IPS DF 6.9 (cell line): ENCODE data around the gene RNF121.

ENCODE experiments used
- DNase-seq: peaks from one replicate; pipeline ENCODE4 v3.0.0-alpha.2; 2013; ENCODE audit warnings: low read depth, low spot score
- H3K27ac ChIP-seq: one replicate; pipeline ENCODE4 v1.5.1; 2013; ENCODE audit warnings: low read length, control low read depth
- H3K27me3 ChIP-seq: 2 replicates; pipeline ENCODE4 v1.6.1; 2013; ENCODE audit warnings: mild to moderate bottlenecking, low read length; ENCODE audit not compliant: control insufficient read depth, insufficient read depth
- H3K36me3 ChIP-seq: 2 replicates; pipeline ENCODE4 v1.6.1; 2013; ENCODE audit warnings: low read length; ENCODE audit not compliant: control insufficient read depth, insufficient read depth
- H3K4me1 ChIP-seq: 2 replicates; pipeline ENCODE4 v1.6.1; 2013; ENCODE audit warnings: low read length; ENCODE audit not compliant: control insufficient read depth, insufficient read depth
- H3K4me3 ChIP-seq: 2 replicates; pipeline ENCODE4 v1.5.1; 2013; ENCODE audit warnings: mild to moderate bottlenecking, low read length
- H3K9me3 ChIP-seq: 2 replicates; pipeline ENCODE4 v1.6.1; 2013; ENCODE audit warnings: low read length, inconsistent platforms; ENCODE audit not compliant: control insufficient read depth, insufficient read depth
- WGBS: extraction: QIAGEN DNeasy Blood & Tissue Kit; methylation state at CpG from one replicate; pipeline ENCODE4 v1.1.7; 2013; ENCODE audit warnings: mixed read lengths, missing lambda C conversion rate; ENCODE audit not compliant: insufficient read length, insufficient coverage; 5-methylcytosine and 5-hydroxymethylcytosine counted together

RNF121 gene

GRCh38 chr11:71913756-71914526, 14.9 kb upstream of the RNF121 start:
- WGBS, result no CpG with 5 or more reads among the region's 5 CpGs
- DNase-seq, result no peak

GRCh38 chr11:71914617-71915189, 14.1 kb upstream of the RNF121 start:
- no CpG with 5 or more reads among the region's 7 CpGs for WGBS
- DNase-seq, result no peak
- H3K4me1 ChIP-seq, result no peaks in the 10 kb centered on the region
- peaks cover 3% of the 10 kb centered on the region; the same call in 1 of the 2 replicates for H3K36me3 ChIP-seq
- H3K4me3 ChIP-seq, result no peak overlapping the region
- H3K27ac ChIP-seq, result no peak overlapping the region
- no peaks in the 10 kb centered on the region for H3K27me3 ChIP-seq
- H3K9me3 ChIP-seq, result no peaks in the 10 kb centered on the region

More at GRCh38 chr11:71913756-71914526, 14.9 kb upstream of the RNF121 start:
- no peak overlapping the region for H3K4me3 ChIP-seq
- no peaks in the 10 kb centered on the region for H3K4me1 ChIP-seq
- H3K36me3 ChIP-seq, result peaks cover 3% of the 10 kb centered on the region; the same call in 1 of the 2 replicates
- H3K9me3 ChIP-seq, result no peaks in the 10 kb centered on the region
- no peaks in the 10 kb centered on the region for H3K27me3 ChIP-seq
- H3K27ac ChIP-seq, result no peak overlapping the region

- DNase-seq, result no peak
- Histone ChIP-seq H3K4me3 (no peak overlapping the region), H3K27me3 (no peaks in the 10 kb centered on the region), H3K27ac (no peak overlapping the region), H3K9me3 (no peaks in the 10 kb centered on the region), H3K36me3 (peaks cover 3% of the 10 kb centered on the region; the same call in 1 of the 2 replicates), H3K4me1 (no peaks in the 10 kb centered on the region)
- WGBS, result no CpG with 5 or more reads among the region's 9 CpGs
Measured at GRCh38 chr11:71917646-71918140, 11.2 kb upstream of the RNF121 start.

GRCh38 chr11:71927820-71928736, 768 bp upstream of the RNF121 start, which contains the start of gene XNDC1N:
Gene XNDC1N, minus strand, starts transcription at chr11:71928594. Its CDS starts 5,241 bp downstream, at chr11:71923353.
- no CpG with 5 or more reads among the region's 40 CpGs for WGBS
- Histone ChIP-seq H3K4me1 (peaks cover 1% of the 10 kb centered on the region; the same call in 1 of the 2 replicates), H3K4me3 (peak within 1 kb of the TSS; percentile 90), H3K36me3 (no peaks in the 10 kb centered on the region), H3K27me3 (no peaks in the 10 kb centered on the region), H3K27ac (no peak within 1 kb of the TSS), H3K9me3 (no peaks in the 10 kb centered on the region)
- DNase-seq, result peak; percentile 63

GRCh38 chr11:71929491-71929890, 645 bp downstream of the RNF121 start:
- Histone ChIP-seq H3K9me3 (no peaks in the 10 kb centered on the region), H3K4me3 (peak overlapping the region; percentile 90; the same call in 1 of the 2 replicates), H3K36me3 (no peaks in the 10 kb centered on the region), H3K4me1 (peaks cover 1% of the 10 kb centered on the region; the same call in 1 of the 2 replicates), H3K27me3 (no peaks in the 10 kb centered on the region), H3K27ac (no peak overlapping the region)
- DNase-seq, result no peak
- WGBS, result no CpG with 5 or more reads among the region's 6 CpGs

GRCh38 chr11:71930556-71931244, 1.9 kb downstream of the RNF121 start:
- Histone ChIP-seq H3K4me1 (peaks cover 1% of the 10 kb centered on the region; the same call in 1 of the 2 replicates), H3K9me3 (no peaks in the 10 kb centered on the region), H3K4me3 (no peak overlapping the region), H3K27ac (no peak overlapping the region), H3K27me3 (no peaks in the 10 kb centered on the region), H3K36me3 (no peaks in the 10 kb centered on the region)
- DNase-seq, result no peak
- no CpG with 5 or more reads among the region's 11 CpGs for WGBS

GRCh38 chr11:71931245-71931602, 2.4 kb downstream of the RNF121 start:
- H3K9me3 ChIP-seq, result no peaks in the 10 kb centered on the region
- no peak for DNase-seq
- no peaks in the 10 kb centered on the region for H3K36me3 ChIP-seq
- H3K4me1 ChIP-seq, result peaks cover 1% of the 10 kb centered on the region; the same call in 1 of the 2 replicates
- no CpG with 5 or more reads among the region's 2 CpGs for WGBS
- no peaks in the 10 kb centered on the region for H3K27me3 ChIP-seq
- H3K4me3 ChIP-seq, result no peak overlapping the region
- no peak overlapping the region for H3K27ac ChIP-seq

GRCh38 chr11:71933141-71933933, 4.5 kb downstream of the RNF121 start:
- Histone ChIP-seq H3K4me1 (peaks cover 1% of the 10 kb centered on the region; the same call in 1 of the 2 replicates), H3K9me3 (no peaks in the 10 kb centered on the region), H3K27ac (no peak overlapping the region), H3K36me3 (no peaks in the 10 kb centered on the region), H3K4me3 (no peak overlapping the region), H3K27me3 (no peaks in the 10 kb centered on the region)
- WGBS, result no CpG with 5 or more reads among the region's 4 CpGs
- DNase-seq, result no peak

GRCh38 chr11:71934213-71934612, 5.4 kb downstream of the RNF121 start:
- Histone ChIP-seq H3K27ac (no peak overlapping the region), H3K4me1 (peaks cover 1% of the 10 kb centered on the region; the same call in 1 of the 2 replicates)
- WGBS, result no CpG with 5 or more reads among the region's 2 CpGs

More at GRCh38 chr11:71934213-71934612, 5.4 kb downstream of the RNF121 start:
- Histone ChIP-seq H3K27me3 (no peaks in the 10 kb centered on the region), H3K9me3 (no peaks in the 10 kb centered on the region), H3K4me3 (no peak overlapping the region), H3K36me3 (no peaks in the 10 kb centered on the region)
- DNase-seq, result no peak
